ENCODE data around the gene ACAD9. TPM values are rescaled to one million over a fixed set of nuclear protein-coding genes. Genes with fewer than 3 reads are reported as not detected.

Gene ACAD9
- total and polyA plus RNA-seq, 5 donors: 31.1 to 42.4 (median 35.4) TPM

DNA sequence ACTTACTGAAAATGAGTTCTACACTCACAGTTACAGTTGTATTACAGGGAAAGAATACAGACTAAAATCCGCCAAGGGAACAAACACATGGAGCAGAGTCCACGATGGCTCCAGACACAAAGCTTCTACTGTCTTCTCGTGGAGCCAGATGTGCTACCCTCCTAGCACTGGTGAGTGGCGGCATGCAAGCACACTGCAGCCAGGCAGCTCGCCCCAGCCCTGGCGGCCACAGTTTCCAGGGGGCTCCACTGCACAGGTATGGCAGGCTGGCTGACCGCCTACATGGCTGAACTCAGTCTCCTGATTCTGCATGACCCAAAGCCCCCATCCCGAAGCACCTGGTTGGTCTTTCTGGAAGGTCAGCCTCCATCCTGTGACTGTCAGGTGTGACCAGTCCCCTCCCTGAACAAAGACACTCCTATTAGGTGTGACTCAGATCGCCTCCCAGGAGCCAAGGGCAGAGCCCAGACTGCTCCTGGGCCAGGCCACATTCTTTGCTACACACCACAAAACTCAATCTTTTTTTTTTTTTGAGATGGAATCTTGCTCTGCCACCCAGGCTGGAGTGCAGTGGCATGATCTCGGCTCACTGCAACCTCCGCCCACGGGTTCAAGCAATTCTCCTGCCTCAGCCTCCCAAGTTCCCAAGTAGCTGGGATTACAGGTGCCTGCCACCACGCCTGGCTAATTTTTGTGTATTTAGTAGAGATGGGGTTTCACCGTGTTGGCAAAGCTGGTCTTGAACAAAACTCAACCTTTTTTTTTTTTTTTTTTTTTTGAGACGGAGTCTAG is 62.9 kb downstream of the ACAD9 start:
- DNase-seq: no peak
- intact Hi-C loops (cut with DNase I): no loop called here
- Histone ChIP-seq H3K27me3 (ENCODE audit: control insufficient read depth, insufficient read depth) (no peaks in the 10 kb centered on the region), H3K27ac (ENCODE audit: low read length) (no peak overlapping the region), H3K4me3 (ENCODE audit: low read length) (no peak overlapping the region), H3K4me1 (ENCODE audit: control insufficient read depth, insufficient read depth, low read length) (no peaks in the 10 kb centered on the region), H3K9me3 (ENCODE audit: control insufficient read depth, low read length) (no peaks in the 10 kb centered on the region)
- WGBS: 84% methylated on average over 15 of the region's 15 CpGs
- no peak for ATAC-seq

DNA sequence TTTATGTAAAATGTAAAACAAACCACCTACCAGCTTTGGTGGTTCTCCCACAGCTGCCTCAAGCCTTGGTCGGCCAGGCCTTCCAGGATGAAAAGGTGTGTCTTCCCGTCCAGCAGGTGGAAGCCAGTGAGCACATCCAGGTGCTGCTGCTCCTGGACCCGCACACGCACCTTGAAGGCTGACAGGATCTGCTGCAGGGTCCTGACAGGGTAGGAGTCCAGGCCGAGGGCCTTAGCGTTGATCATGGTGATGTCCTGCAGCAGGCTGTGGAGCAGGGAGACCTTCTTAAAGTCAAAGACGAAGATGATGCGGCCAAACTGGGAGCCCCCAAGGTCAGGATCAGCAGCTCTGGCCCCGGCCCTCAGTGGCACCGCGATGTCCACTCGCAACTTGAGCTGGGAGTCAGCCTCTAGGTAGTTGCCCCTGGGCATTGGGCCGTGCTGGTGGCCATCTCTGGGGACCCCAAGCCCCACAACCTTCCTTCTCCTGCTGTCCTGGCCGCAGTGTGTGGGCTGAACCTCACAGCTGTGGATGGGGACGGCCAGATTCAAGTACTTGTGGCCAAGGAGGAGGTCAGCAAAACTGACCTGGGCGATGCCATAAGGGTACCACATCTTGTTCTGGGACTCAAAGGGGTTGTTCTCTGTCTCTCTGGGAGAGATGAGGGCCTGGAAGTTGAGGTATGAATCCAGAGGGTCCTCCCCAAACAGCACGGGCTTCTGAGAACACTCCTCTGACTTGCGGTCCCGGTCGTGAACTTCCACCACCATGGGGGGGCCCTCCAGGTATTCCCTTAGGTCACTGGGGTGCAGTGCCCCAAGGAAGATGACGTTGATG is 65.8 kb downstream of the ACAD9 start:
- DNase-seq (no peak), ATAC-seq (no peak)
- intact Hi-C loops (cut with DNase I): no loop called here
- WGBS: 88% methylated on average over 21 of the region's 21 CpGs
- Histone ChIP-seq H3K9me3 (ENCODE audit: control insufficient read depth, low read length) (no peaks in the 10 kb centered on the region), H3K4me1 (ENCODE audit: control insufficient read depth, insufficient read depth, low read length) (no peaks in the 10 kb centered on the region), H3K27ac (ENCODE audit: low read length) (no peak overlapping the region), H3K27me3 (ENCODE audit: control insufficient read depth, insufficient read depth) (no peaks in the 10 kb centered on the region), H3K4me3 (ENCODE audit: low read length) (no peak overlapping the region)

DNA sequence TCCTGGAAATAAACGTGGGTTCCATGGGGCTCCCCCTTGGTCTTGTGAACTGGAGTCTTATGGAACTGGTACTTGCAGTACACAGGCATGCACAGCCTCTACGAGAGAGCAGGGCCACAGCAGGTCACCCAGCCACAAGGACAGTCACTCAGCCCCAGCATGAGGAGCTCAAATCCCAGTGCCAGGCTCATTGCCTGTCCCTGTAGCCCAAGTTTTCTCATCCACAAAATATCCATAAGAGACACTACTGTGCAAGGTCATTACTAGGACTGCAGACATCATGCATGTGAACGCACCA is 66.4 kb downstream of the ACAD9 start:
- Histone ChIP-seq H3K4me1 (ENCODE audit: control insufficient read depth, insufficient read depth, low read length) (no peaks in the 10 kb centered on the region), H3K4me3 (ENCODE audit: low read length) (no peak overlapping the region), H3K27me3 (ENCODE audit: control insufficient read depth, insufficient read depth) (no peaks in the 10 kb centered on the region), H3K9me3 (ENCODE audit: control insufficient read depth, low read length) (no peaks in the 10 kb centered on the region), H3K27ac (ENCODE audit: low read length) (no peak overlapping the region)
- WGBS: 74% methylated on average over 3 of the region's 3 CpGs
- ATAC-seq (no peak), DNase-seq (no peak)
- intact Hi-C loops (cut with DNase I): no loop called here

DNA sequence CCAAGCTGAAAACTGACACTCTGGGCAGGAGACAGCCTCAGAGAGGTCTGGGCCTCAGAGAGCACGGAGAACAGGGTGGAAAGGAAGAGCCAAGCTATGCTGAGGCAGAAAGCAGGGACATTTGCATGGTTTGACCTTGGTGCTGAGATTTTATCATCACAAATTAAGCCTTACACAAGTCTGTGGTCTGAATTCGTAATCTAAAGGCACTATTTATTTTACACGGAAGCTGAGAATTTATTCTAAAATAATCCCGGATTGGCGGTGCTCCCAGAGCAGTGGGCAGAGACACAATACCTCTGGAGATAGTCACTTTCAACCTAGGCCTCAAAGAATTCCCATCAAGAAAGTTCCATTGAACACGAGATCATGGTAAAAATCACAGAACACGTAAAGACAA is 67.0 kb downstream of the ACAD9 start:
- Histone ChIP-seq H3K4me3 (ENCODE audit: low read length) (no peak overlapping the region), H3K27me3 (ENCODE audit: control insufficient read depth, insufficient read depth) (no peaks in the 10 kb centered on the region), H3K4me1 (ENCODE audit: control insufficient read depth, insufficient read depth, low read length) (no peaks in the 10 kb centered on the region), H3K9me3 (ENCODE audit: control insufficient read depth, low read length) (no peaks in the 10 kb centered on the region), H3K27ac (ENCODE audit: low read length) (no peak overlapping the region)
- DNase-seq: no peak
- WGBS: 66% methylated on average over 7 of the region's 7 CpGs
- ATAC-seq: no peak
- intact Hi-C loops (cut with DNase I): no loop called here

DNA sequence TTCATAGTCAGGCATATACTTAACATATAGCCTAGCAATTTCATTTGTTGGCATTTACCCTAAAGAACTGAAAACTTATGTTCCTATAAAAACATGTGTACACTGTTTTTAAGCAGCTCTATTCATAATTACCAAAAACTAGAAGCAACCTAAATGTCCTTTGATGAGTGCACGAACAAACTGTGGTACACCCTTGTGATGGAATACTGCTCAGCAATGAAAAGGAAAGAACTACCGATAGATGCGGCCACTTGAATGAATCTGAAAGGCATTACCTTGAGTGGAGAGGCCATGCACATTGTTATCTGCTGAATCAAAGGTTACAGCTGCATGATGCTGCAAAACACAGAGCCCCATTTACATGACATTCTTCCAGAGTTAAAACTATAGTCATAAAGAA is 69.7 kb downstream of the ACAD9 start:
- H3K4me3 ChIP-seq (ENCODE audit: low read length): no peak overlapping the region
- no peak overlapping the region for H3K27ac ChIP-seq (ENCODE audit: low read length)
- H3K9me3 ChIP-seq (ENCODE audit: control insufficient read depth, low read length): no peaks in the 10 kb centered on the region
- no peaks in the 10 kb centered on the region for H3K4me1 ChIP-seq (ENCODE audit: control insufficient read depth, insufficient read depth, low read length)
- DNase-seq (no peak), ATAC-seq (no peak)
- no peaks in the 10 kb centered on the region for H3K27me3 ChIP-seq (ENCODE audit: control insufficient read depth, insufficient read depth)
- intact Hi-C loops (cut with DNase I): no loop called here
- WGBS: 98% methylated on average over 3 of the region's 3 CpGs

DNA sequence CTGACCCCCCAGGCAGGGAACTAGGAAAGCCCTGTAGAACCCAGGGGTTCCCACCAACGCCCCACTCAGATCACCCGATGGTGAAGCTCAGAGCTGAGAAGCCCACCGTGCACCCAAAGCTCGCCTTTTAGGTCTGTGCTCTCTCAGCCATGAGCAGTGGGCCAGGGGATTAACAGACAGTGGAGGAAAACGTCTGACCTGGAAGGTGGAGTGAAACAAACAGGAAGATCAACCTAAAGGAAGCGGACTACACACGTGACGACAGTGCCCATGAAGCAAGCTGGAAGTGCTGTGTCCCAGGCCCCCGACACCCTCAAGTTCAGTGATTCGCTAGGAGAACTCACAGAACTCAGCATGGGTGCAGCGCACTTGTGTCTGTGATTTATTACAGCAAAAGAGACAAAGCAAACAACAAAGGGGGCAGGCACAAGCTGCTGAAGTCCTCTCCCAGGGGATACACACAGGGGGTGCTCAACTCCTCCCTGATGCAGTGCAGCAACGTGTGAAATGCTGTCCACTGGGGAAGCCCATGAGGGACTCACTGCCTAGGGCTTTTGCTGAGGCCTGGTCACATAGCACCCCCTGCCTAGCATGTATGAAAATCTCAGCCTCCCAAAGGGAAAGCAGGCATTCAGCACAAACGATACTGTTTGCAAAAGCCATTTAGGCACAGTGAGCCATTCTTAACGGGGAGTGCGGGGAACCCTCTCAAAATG is 71.0 kb downstream of the ACAD9 start:
- Histone ChIP-seq H3K27me3 (ENCODE audit: control insufficient read depth, insufficient read depth) (no peaks in the 10 kb centered on the region), H3K4me1 (ENCODE audit: control insufficient read depth, insufficient read depth, low read length) (no peaks in the 10 kb centered on the region), H3K27ac (ENCODE audit: low read length) (no peak overlapping the region), H3K4me3 (ENCODE audit: low read length) (no peak overlapping the region), H3K9me3 (ENCODE audit: control insufficient read depth, low read length) (no peaks in the 10 kb centered on the region)
- no peak for DNase-seq
- intact Hi-C loops (cut with DNase I): no loop called here
- WGBS: 66% methylated on average over 15 of the region's 15 CpGs
- ATAC-seq: peak in 1 of 2 donors; percentile 60

GRCh38 chr3:128956440-128956839 is 77.0 kb downstream of the ACAD9 start:
- no peak for DNase-seq
- Histone ChIP-seq H3K27me3 (ENCODE audit: control insufficient read depth, insufficient read depth) (no peaks in the 10 kb centered on the region), H3K27ac (ENCODE audit: low read length) (no peak overlapping the region), H3K9me3 (ENCODE audit: control insufficient read depth, low read length) (no peaks in the 10 kb centered on the region), H3K4me1 (ENCODE audit: control insufficient read depth, insufficient read depth, low read length) (no peaks in the 10 kb centered on the region), H3K4me3 (ENCODE audit: low read length) (no peak overlapping the region)
- intact Hi-C loops (cut with DNase I): no loop called here
- 93% methylated on average over 2 of the region's 2 CpGs for WGBS
- no peak for ATAC-seq

Other genes starting within 250 kb of the ACAD9 start
- 100 to 1,000 TPM in 3 of 4 donors, 10 to 100 TPM in 1; 85.1 to 164 (median 120) TPM for gene RPN1, start 228.8 kb upstream of the ACAD9 start, total RNA-seq
- 96.5 TPM for gene RPN1, start 228.8 kb upstream of the ACAD9 start, polyA plus RNA-seq
- 100 to 1,000 TPM; 228 to 242 (median 238) TPM for gene RAB7A, start 153.4 kb upstream of the ACAD9 start, total RNA-seq
- 192 TPM for gene RAB7A, start 153.4 kb upstream of the ACAD9 start, polyA plus RNA-seq
- gene CFAP92, start 114.5 kb downstream of the ACAD9 start, total RNA-seq: 1 to 10 TPM in 1 of 4 donors, under 1 TPM in 3; 0.06 to 1.0 (median 0.63) TPM
- gene CFAP92, start 114.5 kb downstream of the ACAD9 start, polyA plus RNA-seq: 0.11 TPM
- gene EFCC1, start 121.7 kb downstream of the ACAD9 start, total RNA-seq: 1 to 10 TPM in 2 of 4 donors, under 1 TPM in 2; 0.69 to 1.2 (median 0.94) TPM
- 1.2 TPM for gene EFCC1, start 121.7 kb downstream of the ACAD9 start, polyA plus RNA-seq
- not detected for gene GP9, start 181.2 kb downstream of the ACAD9 start, total RNA-seq
- gene GP9, start 181.2 kb downstream of the ACAD9 start, polyA plus RNA-seq: not detected
- gene RAB43, start 242.2 kb downstream of the ACAD9 start, total RNA-seq: 1 to 10 TPM; 6.2 to 8.7 (median 7.4) TPM
- gene RAB43, start 242.2 kb downstream of the ACAD9 start, polyA plus RNA-seq: 4.7 TPM

Measured in right cardiac atrium (tissue), 5 donors.